Keratinocyte (primary cell): Measurements from ENCODE around the gene CMIP.

Source experiments
- EZH2 ChIP-seq: IDR thresholded peaks from one replicate; pipeline ENCODE4 v1.6.1; 2012; ENCODE audit warnings: inconsistent platforms, mild to moderate bottlenecking, low read length, moderate library complexity
- TF ChIP-seq, protein P1 (sequence below), 3 experiments: IDR thresholded peaks in 1 of 3; conservative IDR thresholded peaks in 1 of 3; optimal IDR thresholded peaks in 1 of 3; 2 replicates in 2 of 3; 3 replicates in 1 of 3; pipeline versions ENCODE3 to v1.5.1; 2011; ENCODE audit warnings: low read length in 3 of 3, mild to moderate bottlenecking in 3 of 3, moderate library complexity in 2 of 3, control low read depth in 1 of 3, inconsistent platforms in 1 of 3; ENCODE audit not compliant: insufficient read depth in 2 of 3; ENCODE audit errors: extremely low read depth in 1 of 3

- TF ChIP-seq, protein P1, sequence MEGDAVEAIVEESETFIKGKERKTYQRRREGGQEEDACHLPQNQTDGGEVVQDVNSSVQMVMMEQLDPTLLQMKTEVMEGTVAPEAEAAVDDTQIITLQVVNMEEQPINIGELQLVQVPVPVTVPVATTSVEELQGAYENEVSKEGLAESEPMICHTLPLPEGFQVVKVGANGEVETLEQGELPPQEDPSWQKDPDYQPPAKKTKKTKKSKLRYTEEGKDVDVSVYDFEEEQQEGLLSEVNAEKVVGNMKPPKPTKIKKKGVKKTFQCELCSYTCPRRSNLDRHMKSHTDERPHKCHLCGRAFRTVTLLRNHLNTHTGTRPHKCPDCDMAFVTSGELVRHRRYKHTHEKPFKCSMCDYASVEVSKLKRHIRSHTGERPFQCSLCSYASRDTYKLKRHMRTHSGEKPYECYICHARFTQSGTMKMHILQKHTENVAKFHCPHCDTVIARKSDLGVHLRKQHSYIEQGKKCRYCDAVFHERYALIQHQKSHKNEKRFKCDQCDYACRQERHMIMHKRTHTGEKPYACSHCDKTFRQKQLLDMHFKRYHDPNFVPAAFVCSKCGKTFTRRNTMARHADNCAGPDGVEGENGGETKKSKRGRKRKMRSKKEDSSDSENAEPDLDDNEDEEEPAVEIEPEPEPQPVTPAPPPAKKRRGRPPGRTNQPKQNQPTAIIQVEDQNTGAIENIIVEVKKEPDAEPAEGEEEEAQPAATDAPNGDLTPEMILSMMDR (optimal IDR thresholded peaks at IDR 0.05 in 1 of 3, IDR thresholded peaks at IDR 0.05 in 1 of 3, conservative IDR thresholded peaks at IDR 0.05 in 1 of 3; ENCODE audit: extremely low read depth in 1 of 3, insufficient read depth in 2 of 3, low read length in 3 of 3) = no peak
- TF ChIP-seq EZH2 = no peak
Observed at GRCh38 chr16:81521141-81521626, 76.6 kb downstream of the CMIP start.
